ENCODE data around the gene MGAT5B. TPM values are rescaled to one million over a fixed set of nuclear protein-coding genes. Genes with fewer than 3 reads are reported as not detected.

MGAT5B gene
- total RNA-seq, 1 experiment from 2014 or later = 4.4 TPM

DNA sequence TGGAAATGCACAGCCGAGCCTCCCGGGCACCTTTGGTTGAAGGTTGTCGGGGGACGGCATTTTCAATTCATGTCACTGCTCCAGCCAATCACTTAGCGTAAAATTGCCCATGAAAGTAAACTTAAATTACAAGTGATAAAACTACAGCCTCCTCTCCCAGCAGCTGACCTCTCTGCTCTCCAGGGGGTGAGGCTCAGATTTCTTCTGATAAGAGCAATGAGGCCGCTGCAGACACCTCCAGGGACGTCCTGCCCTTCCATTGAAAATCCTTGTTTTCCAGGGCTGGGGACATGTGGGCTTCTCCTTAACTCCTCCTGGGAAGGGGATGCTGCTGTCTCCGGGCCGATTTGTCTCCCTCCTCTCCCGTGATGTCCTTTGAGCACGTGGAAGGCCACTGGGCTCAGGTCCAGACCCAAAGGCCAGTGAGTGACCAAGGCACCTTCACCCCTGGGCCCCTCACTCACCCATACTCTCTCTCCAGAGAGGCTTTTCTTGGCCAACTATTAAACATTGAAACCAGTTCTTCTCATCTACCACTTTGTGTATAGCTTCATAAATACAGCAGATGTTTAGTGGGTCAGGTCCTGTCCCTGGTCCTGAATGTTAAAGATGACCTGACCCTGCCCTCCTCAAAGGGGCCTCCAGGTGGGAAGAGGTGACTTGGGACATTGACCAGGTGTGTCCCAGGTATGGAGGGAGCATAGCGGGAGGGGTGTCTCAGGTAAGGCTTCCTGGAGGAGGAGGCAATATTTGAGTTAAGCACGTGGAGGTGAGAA, 52.3 kb downstream of the MGAT5B start (continued):
- TF ChIP-seq, protein P1, sequence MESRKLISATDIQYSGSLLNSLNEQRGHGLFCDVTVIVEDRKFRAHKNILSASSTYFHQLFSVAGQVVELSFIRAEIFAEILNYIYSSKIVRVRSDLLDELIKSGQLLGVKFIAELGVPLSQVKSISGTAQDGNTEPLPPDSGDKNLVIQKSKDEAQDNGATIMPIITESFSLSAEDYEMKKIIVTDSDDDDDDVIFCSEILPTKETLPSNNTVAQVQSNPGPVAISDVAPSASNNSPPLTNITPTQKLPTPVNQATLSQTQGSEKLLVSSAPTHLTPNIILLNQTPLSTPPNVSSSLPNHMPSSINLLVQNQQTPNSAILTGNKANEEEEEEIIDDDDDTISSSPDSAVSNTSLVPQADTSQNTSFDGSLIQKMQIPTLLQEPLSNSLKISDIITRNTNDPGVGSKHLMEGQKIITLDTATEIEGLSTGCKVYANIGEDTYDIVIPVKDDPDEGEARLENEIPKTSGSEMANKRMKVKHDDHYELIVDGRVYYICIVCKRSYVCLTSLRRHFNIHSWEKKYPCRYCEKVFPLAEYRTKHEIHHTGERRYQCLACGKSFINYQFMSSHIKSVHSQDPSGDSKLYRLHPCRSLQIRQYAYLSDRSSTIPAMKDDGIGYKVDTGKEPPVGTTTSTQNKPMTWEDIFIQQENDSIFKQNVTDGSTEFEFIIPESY (IDR thresholded peaks at IDR 0.05; ENCODE audit: extremely low read depth, insufficient replicate concordance, low read length) = no peak
- TF ChIP-seq EZH2 (IDR thresholded peaks at IDR 0.05) = no peak

DNA sequence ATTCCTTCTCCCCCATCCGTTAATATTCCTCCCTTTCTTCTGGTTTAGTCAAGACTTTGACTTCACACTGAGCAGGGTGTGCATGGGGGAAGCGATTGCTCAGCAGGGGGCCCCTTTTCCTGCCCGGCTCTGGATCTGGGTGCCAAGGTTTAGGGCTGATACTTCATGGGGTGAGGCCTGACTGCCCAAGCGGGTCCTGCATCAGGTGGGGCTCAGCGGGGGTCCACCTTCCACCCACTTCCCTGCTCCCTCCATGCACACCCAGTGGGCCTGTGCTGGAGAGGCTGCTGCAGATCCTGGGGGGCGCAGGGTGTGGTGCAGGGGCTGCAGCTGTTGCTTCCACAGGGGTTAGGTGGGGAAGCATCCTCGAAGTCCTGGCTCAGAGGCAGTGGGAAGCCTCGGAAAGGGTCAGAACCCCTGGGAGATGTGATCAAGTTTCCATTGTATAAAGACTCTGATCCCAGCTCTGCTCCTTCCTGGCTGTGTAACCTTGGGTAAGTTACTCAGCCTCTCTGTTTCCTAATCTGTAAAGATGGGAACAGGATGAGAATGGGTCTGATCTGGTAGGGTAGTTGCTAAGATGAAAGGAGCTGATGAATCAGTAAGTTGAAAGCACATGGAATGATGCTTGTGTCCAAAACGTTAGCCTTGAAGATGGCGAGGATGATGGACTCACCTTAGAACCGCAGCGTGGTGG, 53.3 kb downstream of the MGAT5B start:
- RAD21 ChIA-PET (ENCODE audit: low non-redundant PET in 1 of 2, low total read pairs in 2 of 2, uncharacterized antibody in 2 of 2, unreplicated experiment in 2 of 2) = no interaction called here
- H3K4me3 ChIP-seq (replicated peaks in 1 of 2; ENCODE audit: low read depth in 1 of 2, low read length in 2 of 2) = no peak overlapping the region
- CTCF ChIA-PET = no interaction called here

More for the DNA sequence above, 53.3 kb downstream of the MGAT5B start:
- ATAC-seq (no peak), DNase-seq (ENCODE audit: low read depth, low spot score) (no peak)
- Histone ChIP-seq H3K4me2 (ENCODE audit: low read length) (no peak overlapping the region), H3K9me2 (ENCODE audit: insufficient read depth) (no peaks in the 10 kb centered on the region), H3K9ac (ENCODE audit: low read length) (no peak overlapping the region), H4K20me1 (ENCODE audit: insufficient read depth) (no peaks in the 10 kb centered on the region), H3K27ac (ENCODE audit: low read depth, low read length) (no peak overlapping the region), H3K9me3 (ENCODE audit: control insufficient read depth in 1 of 2, insufficient read depth in 1 of 2, low read depth in 1 of 2, low read length in 2 of 2) (no peaks in the 10 kb centered on the region), H3K27me3 (ENCODE audit: insufficient read depth, low read length) (peaks cover 11% of the 10 kb centered on the region; the same call in 1 of the 2 replicates), H3K79me2 (ENCODE audit: insufficient read depth, low read length) (no peaks in the 10 kb centered on the region), H3K4me1 (ENCODE audit: control insufficient read depth in 1 of 2, insufficient read depth in 2 of 2, low read length in 2 of 2) (peaks cover 0 to 4% of the 10 kb centered on the region in 2 experiments; a peak in 1 of 4 replicates), H2AFZ (ENCODE audit: low read depth, low read length, poor library complexity, severe bottlenecking) (no peak overlapping the region), H3K36me3 (ENCODE audit: control insufficient read depth in 1 of 2, insufficient read depth in 2 of 2, low read length in 2 of 2) (no peaks in the 10 kb centered on the region)
- POLR2A ChIA-PET = no interaction called here
- TF ChIP-seq ELF1 (IDR thresholded peaks at IDR 0.05; ENCODE audit: borderline replicate concordance, low read depth) = no peak
- no peak for TF ChIP-seq ZNF274 (IDR thresholded peaks at IDR 0.05; ENCODE audit: low read depth, low read length)
- no peak for TF ChIP-seq RAD21 (IDR thresholded peaks at IDR 0.05; ENCODE audit: low read depth)
- TF ChIP-seq TCF7L2 (IDR thresholded peaks at IDR 0.05; ENCODE audit: borderline replicate concordance, extremely low read depth, insufficient read depth, insufficient read length) = no peak
- no TSS peak for BruUV-seq (replicated peaks)
- intact Hi-C loops (cut with micrococcal nuclease) = no loop called here
